HCT116 (cell line): ENCODE measurements around the gene S1PR1. TPM values are rescaled to one million over a fixed set of nuclear protein-coding genes. Genes with fewer than 3 reads are reported as not detected.

Source experiments
- ATAC-seq: fragments of 200-7000 bp; cut with Tn5 transposase; 2 replicates; pipeline ENCODE4 v1.9.1; 2020; ENCODE audit warnings: mild to moderate bottlenecking, moderate library complexity
- BruUV-seq: library from RNA; stranded (reverse); fragments of 400-500 nt; replicated peaks from 2 replicates; lab custom pipeline; 2021; lab: Mats Ljungman, UMichigan
- CTCF ChIA-PET: fragments of 300-600 bp; sonication (Branson Sonifier 250); formaldehyde crosslinking; loops from one replicate; lab custom pipeline; 2021; ENCODE audit warnings: antibody characterized with exemption; lab: Charles Lee
- POLR2A ChIA-PET: fragments of 300-600, 350-600 bp; sonication (Branson Sonifier 250); formaldehyde crosslinking; loops from one replicate; lab custom pipeline; 2021; ENCODE audit warnings: antibody characterized with exemption; lab: Charles Lee
- RAD21 ChIA-PET, 2 experiments: fragments of 300-600 bp; sonication (Branson Sonifier 250); formaldehyde crosslinking; loops; one replicate each; lab custom pipeline; 2023; ENCODE audit warnings: low total read pairs in 2 of 2; ENCODE audit not compliant: uncharacterized antibody in 2 of 2, unreplicated experiment in 2 of 2, low non-redundant PET in 1 of 2; lab: Charles Lee
- DNase-seq: peaks from one replicate; pipeline ENCODE4 v3.0.0-alpha.2; 2010; ENCODE audit warnings: low read depth, low spot score
- H2AFZ ChIP-seq: fragments of 200-600 bp; shearing (Covaris generic), sonication (generic); 2 replicates; pipeline ENCODE4 v1.6.1; 2017; ENCODE audit warnings: low read depth, mixed run types, mixed read lengths, antibody characterized with exemption, low read length; ENCODE audit not compliant: poor library complexity, severe bottlenecking
- H3K27ac ChIP-seq: 2 replicates; pipeline ENCODE4 v1.5.1; 2012; ENCODE audit warnings: low read depth, low read length
- H3K27me3 ChIP-seq: fragments of 200-600 bp; sonication (generic); 2 replicates; pipeline ENCODE4 v1.6.1; 2016; ENCODE audit warnings: mixed run types, low read length, mixed read lengths; ENCODE audit not compliant: insufficient read depth
- H3K36me3 ChIP-seq, 2 experiments: fragments of 200-500 bp in 1 of 2; fragments of 200-600 bp in 1 of 2; sonication (Bioruptor generic) in 1 of 2; sonication (generic) in 1 of 2; 2 replicates each; pipeline versions ENCODE4 v1.5.1 to v1.6.1; 2014 to 2016; ENCODE audit warnings: low read length in 2 of 2, inconsistent platforms in 1 of 2, mixed read lengths in 1 of 2, mixed run types in 1 of 2; ENCODE audit not compliant: insufficient read depth in 2 of 2, control insufficient read depth in 1 of 2
- H3K4me1 ChIP-seq, 2 experiments: fragments of 200-600 bp in 1 of 2; sonication (generic) in 1 of 2; 2 replicates each; pipeline versions ENCODE4 v1.5.1 to v1.6.1; 2012 to 2017; ENCODE audit warnings: low read length in 2 of 2, inconsistent platforms in 1 of 2, mild to moderate bottlenecking in 1 of 2, mixed read lengths in 1 of 2, mixed run types in 1 of 2, moderate library complexity in 1 of 2; ENCODE audit not compliant: insufficient read depth in 2 of 2, control insufficient read depth in 1 of 2
- H3K4me2 ChIP-seq: fragments of 200-600 bp; sonication (generic); 2 replicates; pipeline ENCODE4 v1.6.1; 2017; ENCODE audit warnings: mixed run types, low read length, mixed read lengths
- H3K4me3 ChIP-seq, 2 experiments: fragments of 200-600 bp in 1 of 2; sonication (generic) in 1 of 2; replicated peaks in 1 of 2; 2 replicates each; pipeline ENCODE4 v1.5.1; 2011 to 2016; ENCODE audit warnings: low read length in 2 of 2, control low read depth in 1 of 2, low read depth in 1 of 2, mild to moderate bottlenecking in 1 of 2, mixed read lengths in 1 of 2, mixed run types in 1 of 2
- H3K79me2 ChIP-seq: fragments of 200-600 bp; sonication (generic); 2 replicates; pipeline ENCODE4 v1.6.1; 2017; ENCODE audit warnings: mild to moderate bottlenecking, mixed run types, low read length, moderate library complexity, mixed read lengths; ENCODE audit not compliant: insufficient read depth
- H3K9ac ChIP-seq: fragments of 200-600 bp; sonication (generic); 2 replicates; pipeline ENCODE4 v1.6.1; 2016; ENCODE audit warnings: low read length, mixed read lengths
- H3K9me2 ChIP-seq: fragments of 200-600 bp; sonication (generic), shearing (Covaris generic); 2 replicates; pipeline ENCODE4 v1.6.1; 2017; ENCODE audit warnings: mixed run types, mild to moderate bottlenecking, moderate library complexity; ENCODE audit not compliant: insufficient read depth
- H3K9me3 ChIP-seq, 2 experiments: fragments of 200-500 bp in 1 of 2; fragments of 200-600 bp in 1 of 2; sonication (Bioruptor generic) in 1 of 2; sonication (generic) in 1 of 2; 2 replicates each; pipeline ENCODE4 v1.6.1; 2014 to 2017; ENCODE audit warnings: low read length in 2 of 2, mixed read lengths in 2 of 2, inconsistent platforms in 1 of 2, low read depth in 1 of 2, mild to moderate bottlenecking in 1 of 2, mixed run types in 1 of 2, moderate library complexity in 1 of 2; ENCODE audit not compliant: control insufficient read depth in 1 of 2, insufficient read depth in 1 of 2
- H4K20me1 ChIP-seq: fragments of 200-600 bp; sonication (generic), shearing (Covaris generic); 2 replicates; pipeline ENCODE4 v1.6.1; 2017; ENCODE audit warnings: mixed run types, mild to moderate bottlenecking, moderate library complexity; ENCODE audit not compliant: insufficient read depth
- CBX3 ChIP-seq: IDR thresholded peaks from 2 replicates; pipeline ENCODE4 v1.6.1; 2012; ENCODE audit warnings: low read depth
- CEBPB ChIP-seq: IDR thresholded peaks from 2 replicates; pipeline ENCODE4 v1.6.1; 2012; ENCODE audit warnings: low read depth
- CTCF ChIP-seq, 3 experiments: fragments of 200-600 bp in 1 of 3; sonication (generic) in 1 of 3; IDR thresholded peaks in 2 of 3; conservative IDR thresholded peaks in 1 of 3; 2 replicates each; pipeline ENCODE4 v1.5.1; 2012 to 2017; ENCODE audit warnings: low read depth in 2 of 3, low read length in 2 of 3, antibody characterized with exemption in 1 of 3, borderline replicate concordance in 1 of 3, control low read depth in 1 of 3, mild to moderate bottlenecking in 1 of 3, mixed read lengths in 1 of 3, mixed run types in 1 of 3, moderate library complexity in 1 of 3; ENCODE audit not compliant: insufficient read depth in 1 of 3
- ELF1 ChIP-seq: IDR thresholded peaks from 2 replicates; pipeline ENCODE4 v1.6.1; 2012; ENCODE audit warnings: low read depth, borderline replicate concordance
- EZH2 ChIP-seq: fragments of 200-600 bp; sonication (generic); IDR thresholded peaks from 2 replicates; pipeline ENCODE4 v1.6.1; 2017; ENCODE audit warnings: antibody characterized with exemption, mixed run types
- FOSL1 ChIP-seq: IDR thresholded peaks from 2 replicates; pipeline ENCODE4 v1.6.1; 2012; ENCODE audit warnings: low read depth
- SIN3A ChIP-seq: IDR thresholded peaks from 2 replicates; pipeline ENCODE4 v1.6.1; 2012; ENCODE audit warnings: low read depth
- SP1 ChIP-seq: IDR thresholded peaks from 2 replicates; pipeline ENCODE4 v1.6.1; 2012; ENCODE audit warnings: low read depth
- SRF ChIP-seq: IDR thresholded peaks from 2 replicates; pipeline ENCODE4 v1.6.1; 2012; ENCODE audit warnings: low read depth
- TCF7L2 ChIP-seq: IDR thresholded peaks from 2 replicates; pipeline ENCODE4 v1.7.0; 2011; ENCODE audit warnings: borderline replicate concordance, inconsistent platforms; ENCODE audit not compliant: insufficient read depth, insufficient read length; ENCODE audit errors: extremely low read depth
- YY1 ChIP-seq: IDR thresholded peaks from 2 replicates; pipeline ENCODE4 v1.6.1; 2011; ENCODE audit warnings: low read length, low read depth, moderate library complexity, mild to moderate bottlenecking; ENCODE audit not compliant: insufficient replicate concordance; ENCODE audit errors: extremely low read depth
- ZBTB33 ChIP-seq: IDR thresholded peaks from 2 replicates; pipeline ENCODE4 v1.6.1; 2011; ENCODE audit warnings: mild to moderate bottlenecking, low read length, moderate library complexity; ENCODE audit not compliant: insufficient replicate concordance; ENCODE audit errors: extremely low read depth
- ZFX ChIP-seq: fragments of 450-650 bp; IDR thresholded peaks from 2 replicates; pipeline ENCODE4 v1.6.1; 2017
- intact Hi-C: fragments of 100-400 bp; cut with micrococcal nuclease; formaldehyde crosslinking; loops from 2 replicates; pipeline ENCODE4 v1.10.0; 2022
- total RNA-seq: library from RNA; stranded (reverse); gene quantifications from one replicate; pipeline ENCODE4 v1.2.1, GENCODE V29; 2021; ENCODE audit not compliant: unreplicated experiment
- TF ChIP-seq, protein P1 (sequence below): IDR thresholded peaks from 2 replicates; pipeline ENCODE4 v1.6.1; 2012; ENCODE audit warnings: low read depth

S1PR1 gene
- total RNA-seq, 1 experiment from 2014 or later: 0.61 TPM

DNA sequence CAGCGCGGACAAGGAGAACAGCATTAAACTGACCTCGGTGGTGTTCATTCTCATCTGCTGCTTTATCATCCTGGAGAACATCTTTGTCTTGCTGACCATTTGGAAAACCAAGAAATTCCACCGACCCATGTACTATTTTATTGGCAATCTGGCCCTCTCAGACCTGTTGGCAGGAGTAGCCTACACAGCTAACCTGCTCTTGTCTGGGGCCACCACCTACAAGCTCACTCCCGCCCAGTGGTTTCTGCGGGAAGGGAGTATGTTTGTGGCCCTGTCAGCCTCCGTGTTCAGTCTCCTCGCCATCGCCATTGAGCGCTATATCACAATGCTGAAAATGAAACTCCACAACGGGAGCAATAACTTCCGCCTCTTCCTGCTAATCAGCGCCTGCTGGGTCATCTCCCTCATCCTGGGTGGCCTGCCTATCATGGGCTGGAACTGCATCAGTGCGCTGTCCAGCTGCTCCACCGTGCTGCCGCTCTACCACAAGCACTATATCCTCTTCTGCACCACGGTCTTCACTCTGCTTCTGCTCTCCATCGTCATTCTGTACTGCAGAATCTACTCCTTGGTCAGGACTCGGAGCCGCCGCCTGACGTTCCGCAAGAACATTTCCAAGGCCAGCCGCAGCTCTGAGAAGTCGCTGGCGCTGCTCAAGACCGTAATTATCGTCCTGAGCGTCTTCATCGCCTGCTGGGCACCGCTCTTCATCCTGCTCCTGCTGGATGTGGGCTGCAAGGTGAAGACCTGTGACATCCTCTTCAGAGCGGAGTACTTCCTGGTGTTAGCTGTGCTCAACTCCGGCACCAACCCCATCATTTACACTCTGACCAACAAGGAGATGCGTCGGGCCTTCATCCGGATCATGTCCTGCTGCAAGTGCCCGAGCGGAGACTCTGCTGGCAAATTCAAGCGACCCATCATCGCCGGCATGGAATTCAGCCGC, 2.5 kb downstream of the S1PR1 start:
- H3K4me2 ChIP-seq: peak overlapping the region; percentile 41
- ATAC-seq: no peak
- RAD21 ChIA-PET: interaction anchor here (0.7 to 0.9 kb wide), 2 partner anchors 49 to 254 kb away, joined by 3 to 4 read pairs; no protein-coding TSS in a partner anchor
- no peaks in the 10 kb centered on the region for H3K36me3 ChIP-seq
- BruUV-seq: no TSS peak
- TF ChIP-seq ZBTB33: no peak
- TF ChIP-seq EZH2: no peak
- no peak for TF ChIP-seq TCF7L2
- no peak for TF ChIP-seq SIN3A
- TF ChIP-seq CTCF (IDR thresholded peaks at IDR 0.05 in 2 of 3, conservative IDR thresholded peaks at IDR 0.05 in 1 of 3; ENCODE audit: borderline replicate concordance in 1 of 3, insufficient read depth in 1 of 3, low read depth in 2 of 3, low read length in 2 of 3): no peak
- no peak for TF ChIP-seq ELF1
- TF ChIP-seq FOSL1: no peak
- TF ChIP-seq CBX3: no peak
- TF ChIP-seq YY1: no peak
- no peak for TF ChIP-seq ZFX
- TF ChIP-seq CEBPB: no peak
- TF ChIP-seq SP1: no peak
- no peak for TF ChIP-seq SRF
- TF ChIP-seq, protein P1, sequence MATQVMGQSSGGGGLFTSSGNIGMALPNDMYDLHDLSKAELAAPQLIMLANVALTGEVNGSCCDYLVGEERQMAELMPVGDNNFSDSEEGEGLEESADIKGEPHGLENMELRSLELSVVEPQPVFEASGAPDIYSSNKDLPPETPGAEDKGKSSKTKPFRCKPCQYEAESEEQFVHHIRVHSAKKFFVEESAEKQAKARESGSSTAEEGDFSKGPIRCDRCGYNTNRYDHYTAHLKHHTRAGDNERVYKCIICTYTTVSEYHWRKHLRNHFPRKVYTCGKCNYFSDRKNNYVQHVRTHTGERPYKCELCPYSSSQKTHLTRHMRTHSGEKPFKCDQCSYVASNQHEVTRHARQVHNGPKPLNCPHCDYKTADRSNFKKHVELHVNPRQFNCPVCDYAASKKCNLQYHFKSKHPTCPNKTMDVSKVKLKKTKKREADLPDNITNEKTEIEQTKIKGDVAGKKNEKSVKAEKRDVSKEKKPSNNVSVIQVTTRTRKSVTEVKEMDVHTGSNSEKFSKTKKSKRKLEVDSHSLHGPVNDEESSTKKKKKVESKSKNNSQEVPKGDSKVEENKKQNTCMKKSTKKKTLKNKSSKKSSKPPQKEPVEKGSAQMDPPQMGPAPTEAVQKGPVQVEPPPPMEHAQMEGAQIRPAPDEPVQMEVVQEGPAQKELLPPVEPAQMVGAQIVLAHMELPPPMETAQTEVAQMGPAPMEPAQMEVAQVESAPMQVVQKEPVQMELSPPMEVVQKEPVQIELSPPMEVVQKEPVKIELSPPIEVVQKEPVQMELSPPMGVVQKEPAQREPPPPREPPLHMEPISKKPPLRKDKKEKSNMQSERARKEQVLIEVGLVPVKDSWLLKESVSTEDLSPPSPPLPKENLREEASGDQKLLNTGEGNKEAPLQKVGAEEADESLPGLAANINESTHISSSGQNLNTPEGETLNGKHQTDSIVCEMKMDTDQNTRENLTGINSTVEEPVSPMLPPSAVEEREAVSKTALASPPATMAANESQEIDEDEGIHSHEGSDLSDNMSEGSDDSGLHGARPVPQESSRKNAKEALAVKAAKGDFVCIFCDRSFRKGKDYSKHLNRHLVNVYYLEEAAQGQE: no peak
- no peak for DNase-seq
- no peaks in the 10 kb centered on the region for H4K20me1 ChIP-seq
- no peaks in the 10 kb centered on the region for H3K9me2 ChIP-seq
- POLR2A ChIA-PET: no interaction called here
- peak overlapping the region; percentile 72 for H2AFZ ChIP-seq
- H3K4me1 ChIP-seq: peaks cover 4 to 17% of the 10 kb centered on the region in 2 experiments; a peak in 2 of 4 replicates
- no peak overlapping the region for H3K4me3 ChIP-seq
- no peak overlapping the region for H3K9ac ChIP-seq
- H3K27ac ChIP-seq: no peak overlapping the region
- no peaks in the 10 kb centered on the region for H3K9me3 ChIP-seq
- no peaks in the 10 kb centered on the region for H3K27me3 ChIP-seq
- intact Hi-C loops: loop anchor here (2.0 to 10.0 kb wide), 2 partner anchors 215 to 319 kb away; partner anchors contain the start of gene DPH5
- no peaks in the 10 kb centered on the region for H3K79me2 ChIP-seq
- CTCF ChIA-PET: interaction anchor here (0.7 to 2.2 kb wide), 11 partner anchors 8 to 345 kb away, joined by 3 to 8 read pairs (median 5); partner anchors contain the start of gene EXTL2
